Tibial nerve (tissue), 4 donors: ENCODE results near the gene NEMP1. TPM values are rescaled to one million over a fixed set of nuclear protein-coding genes. Genes with fewer than 3 reads are reported as not detected.

Experiments used
- DNase-seq, 2 donors: peaks; one replicate each; pipeline ENCODE4 v3.0.0-alpha.2; 2019; ENCODE audit warnings: low spot score in 2 of 2
- H3K27ac ChIP-seq, 4 donors: fragments of 200-600 bp; sonication (generic) in 3 of 4; one replicate each; pipeline ENCODE4 v1.5.1; 2017 to 2019; ENCODE audit warnings: mild to moderate bottlenecking in 1 of 4
- H3K27me3 ChIP-seq, 2 donors: fragments of 200-600 bp; sonication (generic) in 1 of 2; one replicate each; pipeline versions ENCODE4 v1.5.1 to v1.6.0; 2017 to 2019
- H3K36me3 ChIP-seq, 3 donors: fragments of 200-600 bp; sonication (generic); one replicate each; pipeline ENCODE4 v1.5.1; 2018 to 2019
- H3K4me1 ChIP-seq, 4 donors: fragments of 200-600 bp; sonication (generic) in 3 of 4; one replicate each; pipeline ENCODE4 v1.5.1; 2017 to 2019
- H3K4me3 ChIP-seq, 4 donors: fragments of 200-600 bp; sonication (generic) in 3 of 4; one replicate each; pipeline ENCODE4 v1.5.1; 2017 to 2019; ENCODE audit warnings: mild to moderate bottlenecking in 1 of 4, moderate library complexity in 1 of 4
- H3K9me3 ChIP-seq, 4 donors: fragments of 200-600 bp; sonication (generic) in 3 of 4; one replicate each; pipeline ENCODE4 v1.5.1; 2017 to 2019
- EP300 ChIP-seq, 2 donors: sonication (generic); formaldehyde crosslinking; IDR thresholded peaks; one replicate each; pipeline ENCODE4 v1.6.1; 2017; ENCODE audit warnings: antibody characterized with exemption in 2 of 2, mild to moderate bottlenecking in 1 of 2
- POLR2A ChIP-seq, 2 donors: fragments of 450-650 bp; IDR thresholded peaks; one replicate each; pipeline ENCODE4 v1.6.1; 2017; ENCODE audit warnings: antibody characterized with exemption in 2 of 2, mild to moderate bottlenecking in 2 of 2, moderate library complexity in 2 of 2
- WGBS, 2 donors: methylation state at CpG; one replicate each; pipeline ENCODE4 v1.1.5; 2018; 5-methylcytosine and 5-hydroxymethylcytosine counted together
- total RNA-seq, 4 donors: library from RNA; depleted of rRNA; stranded (reverse); fragments of >200 nt; gene quantifications; one replicate each; pipeline ENCODE4 v1.1.0, GENCODE V29; 2016
- TF ChIP-seq, protein P1 (sequence below), 5 experiments: fragments of 200-600 bp in 3 of 5; fragments of 450-650 bp in 2 of 5; sonication (generic) in 3 of 5; IDR thresholded peaks; one replicate each; pipeline ENCODE4 v1.5.1; 2016 to 2019; ENCODE audit warnings: antibody characterized with exemption in 5 of 5, mild to moderate bottlenecking in 3 of 5, moderate library complexity in 2 of 5

The NEMP1 gene
- total RNA-seq, 4 donors from 2014 or later, result 4.8 to 10.2 (median 6.6) TPM

DNA sequence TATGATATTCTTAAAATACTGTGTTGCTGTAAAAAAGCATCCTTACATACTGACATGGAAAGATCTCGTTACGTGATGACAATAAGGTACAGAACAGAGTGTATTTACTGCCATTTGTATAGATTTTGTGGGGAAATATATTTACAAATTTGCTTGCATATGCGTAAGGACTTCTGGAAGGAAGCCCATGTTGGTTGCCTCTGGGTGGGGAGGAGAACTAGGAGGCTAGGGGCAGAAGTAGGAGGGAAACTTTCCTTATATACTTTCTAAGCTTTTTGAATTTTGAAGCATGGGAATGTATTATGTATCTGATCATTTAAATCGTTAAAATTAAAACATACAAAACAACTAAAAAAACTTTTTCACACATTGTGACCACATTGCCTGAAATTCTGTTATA, 38.4 kb downstream of the NEMP1 start:
- H3K27me3 ChIP-seq, result no peaks in the 10 kb centered on the region
- 88 to 91% methylated on average over 4 of the region's 4 CpGs for WGBS, 2 donors
- DNase-seq, result no peak
- no peak overlapping the region for H3K27ac ChIP-seq
- no peaks in the 10 kb centered on the region for H3K4me1 ChIP-seq
- TF ChIP-seq EP300 (IDR thresholded peaks at IDR 0.05) (no peak), POLR2A (IDR thresholded peaks at IDR 0.05) (no peak)
- TF ChIP-seq, protein P1, sequence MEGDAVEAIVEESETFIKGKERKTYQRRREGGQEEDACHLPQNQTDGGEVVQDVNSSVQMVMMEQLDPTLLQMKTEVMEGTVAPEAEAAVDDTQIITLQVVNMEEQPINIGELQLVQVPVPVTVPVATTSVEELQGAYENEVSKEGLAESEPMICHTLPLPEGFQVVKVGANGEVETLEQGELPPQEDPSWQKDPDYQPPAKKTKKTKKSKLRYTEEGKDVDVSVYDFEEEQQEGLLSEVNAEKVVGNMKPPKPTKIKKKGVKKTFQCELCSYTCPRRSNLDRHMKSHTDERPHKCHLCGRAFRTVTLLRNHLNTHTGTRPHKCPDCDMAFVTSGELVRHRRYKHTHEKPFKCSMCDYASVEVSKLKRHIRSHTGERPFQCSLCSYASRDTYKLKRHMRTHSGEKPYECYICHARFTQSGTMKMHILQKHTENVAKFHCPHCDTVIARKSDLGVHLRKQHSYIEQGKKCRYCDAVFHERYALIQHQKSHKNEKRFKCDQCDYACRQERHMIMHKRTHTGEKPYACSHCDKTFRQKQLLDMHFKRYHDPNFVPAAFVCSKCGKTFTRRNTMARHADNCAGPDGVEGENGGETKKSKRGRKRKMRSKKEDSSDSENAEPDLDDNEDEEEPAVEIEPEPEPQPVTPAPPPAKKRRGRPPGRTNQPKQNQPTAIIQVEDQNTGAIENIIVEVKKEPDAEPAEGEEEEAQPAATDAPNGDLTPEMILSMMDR (IDR thresholded peaks at IDR 0.05), result no peak
- H3K9me3 ChIP-seq, result no peaks in the 10 kb centered on the region
- H3K4me3 ChIP-seq, result no peak overlapping the region
- H3K36me3 ChIP-seq, result no peaks in the 10 kb centered on the region

DNA sequence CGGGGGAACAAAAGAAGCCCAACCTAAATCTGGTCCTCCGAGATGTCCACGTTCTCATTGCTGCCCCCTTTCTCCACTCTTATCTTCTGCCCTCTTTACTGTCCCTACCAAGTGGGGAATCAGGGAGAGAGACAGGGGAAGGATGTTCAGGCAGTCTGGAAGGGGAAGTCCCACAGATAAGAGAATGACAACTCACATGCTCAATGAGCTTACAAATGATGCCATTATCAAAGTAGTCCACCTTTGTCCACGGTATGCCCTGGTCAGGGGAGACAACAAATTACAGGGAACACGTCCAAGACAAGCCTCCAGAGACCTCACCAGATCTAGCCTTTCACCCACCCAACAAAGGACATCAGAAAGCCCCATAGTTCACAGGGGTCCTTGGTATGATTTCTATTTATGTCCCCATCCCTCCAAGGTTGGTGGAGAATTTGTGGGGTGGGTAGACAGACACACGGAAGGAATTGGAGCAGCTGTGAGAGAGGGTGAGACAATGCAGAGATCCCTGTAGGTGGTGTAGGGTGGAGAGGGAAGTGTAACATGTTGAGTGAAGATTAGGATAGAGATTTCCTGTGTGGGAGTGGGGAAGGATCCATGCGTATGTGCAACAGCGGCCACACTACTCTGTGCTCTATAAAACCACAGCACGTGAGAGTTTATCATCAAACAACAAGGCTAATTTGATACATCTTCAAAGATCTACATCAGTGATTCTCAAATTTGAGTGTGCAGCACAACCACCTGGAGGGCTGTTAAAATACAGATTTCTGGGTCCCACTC, 39.4 kb downstream of the NEMP1 start:
- no peaks in the 10 kb centered on the region for H3K9me3 ChIP-seq
- TF ChIP-seq, protein P1 (IDR thresholded peaks at IDR 0.05), result no peak
- TF ChIP-seq EP300 (IDR thresholded peaks at IDR 0.05), result no peak
- no peak for TF ChIP-seq POLR2A (IDR thresholded peaks at IDR 0.05)
- H3K4me3 ChIP-seq, result no peak overlapping the region
- no peaks in the 10 kb centered on the region for H3K27me3 ChIP-seq
- H3K36me3 ChIP-seq, result no peaks in the 10 kb centered on the region
- no peak overlapping the region for H3K27ac ChIP-seq
- DNase-seq, result no peak
- H3K4me1 ChIP-seq, result no peaks in the 10 kb centered on the region
- 79 to 85% methylated on average over 9 of the region's 9 CpGs for WGBS, 2 donors

DNA sequence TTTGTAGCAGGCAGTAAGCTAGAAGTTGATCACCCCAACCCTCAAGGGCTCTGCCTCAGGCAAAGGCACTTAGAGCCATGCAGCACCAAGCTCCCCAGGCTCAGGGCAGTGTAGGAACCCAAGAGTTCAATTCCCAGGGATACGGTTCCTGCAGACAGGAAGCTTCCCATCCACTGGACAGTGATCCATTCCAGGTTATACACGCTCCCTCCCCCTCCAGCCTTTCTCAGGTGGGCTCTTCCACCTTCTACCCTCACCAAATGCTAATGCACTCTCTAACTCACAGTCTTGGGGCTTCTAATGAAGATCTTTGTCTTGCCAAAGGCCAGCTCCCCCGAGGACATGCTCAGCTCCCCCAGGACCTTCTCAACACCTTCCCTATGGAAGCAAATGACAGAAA, 41.3 kb downstream of the NEMP1 start:
- no peak overlapping the region for H3K4me3 ChIP-seq
- H3K4me1 ChIP-seq, result no peaks in the 10 kb centered on the region
- 74 to 77% methylated on average over 3 of the region's 3 CpGs for WGBS, 2 donors
- DNase-seq, result no peak
- H3K9me3 ChIP-seq, result no peaks in the 10 kb centered on the region
- no peaks in the 10 kb centered on the region for H3K36me3 ChIP-seq
- no peak overlapping the region for H3K27ac ChIP-seq
- no peaks in the 10 kb centered on the region for H3K27me3 ChIP-seq
- TF ChIP-seq POLR2A (IDR thresholded peaks at IDR 0.05), result no peak
- TF ChIP-seq, protein P1 (IDR thresholded peaks at IDR 0.05), result no peak
- TF ChIP-seq EP300 (IDR thresholded peaks at IDR 0.05), result no peak

DNA sequence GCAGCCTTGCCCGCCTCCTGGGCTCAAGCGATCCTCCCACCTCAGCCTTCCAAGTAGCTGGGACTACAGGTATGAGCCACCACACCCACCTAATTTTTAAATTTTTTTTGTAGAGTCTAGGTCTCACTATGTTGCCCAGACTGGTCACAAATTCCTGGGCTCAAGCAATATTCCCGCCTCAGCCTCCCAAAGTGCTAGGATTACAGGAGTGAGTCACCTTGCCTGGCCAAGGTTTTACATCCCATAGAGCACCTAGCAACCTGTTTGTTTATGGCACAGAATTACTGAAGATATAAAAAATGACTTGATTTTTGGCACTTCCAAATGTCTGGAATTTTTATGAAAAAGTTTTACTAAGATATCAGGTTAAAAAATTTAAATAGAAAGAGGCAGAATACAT, 45.2 kb downstream of the NEMP1 start:
- 91 to 96% methylated on average over 3 of the region's 3 CpGs for WGBS, 2 donors
- TF ChIP-seq EP300 (IDR thresholded peaks at IDR 0.05), result no peak
- TF ChIP-seq POLR2A (IDR thresholded peaks at IDR 0.05), result no peak
- TF ChIP-seq, protein P1 (IDR thresholded peaks at IDR 0.05), result no peak
- H3K36me3 ChIP-seq, result no peaks in the 10 kb centered on the region
- H3K9me3 ChIP-seq, result no peaks in the 10 kb centered on the region
- H3K4me3 ChIP-seq, result no peak overlapping the region
- no peaks in the 10 kb centered on the region for H3K4me1 ChIP-seq
- no peaks in the 10 kb centered on the region for H3K27me3 ChIP-seq
- DNase-seq, result no peak
- no peak overlapping the region for H3K27ac ChIP-seq

DNA sequence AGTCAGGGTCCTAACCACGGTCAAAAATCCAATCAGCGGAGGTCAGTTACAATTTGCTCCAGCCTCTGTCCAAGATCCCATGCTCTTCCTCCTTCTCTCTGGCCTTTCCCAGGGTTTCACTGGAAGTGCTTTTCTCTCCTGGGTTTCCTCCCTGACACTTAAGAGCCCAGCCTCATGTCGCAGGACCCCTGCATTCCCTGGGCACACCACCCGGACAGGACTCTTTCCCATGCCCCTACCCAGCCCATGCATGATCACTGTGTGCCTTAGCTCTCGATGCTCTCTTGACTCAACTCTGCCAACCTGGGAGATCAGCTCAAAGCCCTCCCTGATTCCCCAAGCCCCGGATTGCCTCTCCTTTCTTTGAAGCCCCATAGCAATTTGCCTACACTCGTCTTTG, 46.8 kb downstream of the NEMP1 start:
- H3K4me1 ChIP-seq, result no peaks in the 10 kb centered on the region
- H3K9me3 ChIP-seq, result no peaks in the 10 kb centered on the region
- H3K36me3 ChIP-seq, result no peaks in the 10 kb centered on the region
- H3K27me3 ChIP-seq, result no peaks in the 10 kb centered on the region
- WGBS, 2 donors, result 66 to 77% methylated on average over 7 of the region's 7 CpGs
- no peak overlapping the region for H3K27ac ChIP-seq
- no peak overlapping the region for H3K4me3 ChIP-seq
- DNase-seq, result no peak
- TF ChIP-seq EP300 (IDR thresholded peaks at IDR 0.05), result no peak
- TF ChIP-seq, protein P1 (IDR thresholded peaks at IDR 0.05), result no peak
- TF ChIP-seq POLR2A (IDR thresholded peaks at IDR 0.05), result no peak
